GM19324 (cell line): Measurements from ENCODE around the gene TENM4.

Source experiments
- ATAC-seq: cut with Tn5 transposase; IDR thresholded peaks from one replicate; pipeline ENCODE4 v1.9.1; 2021; ENCODE audit warnings: mild to moderate bottlenecking, moderate library complexity; ENCODE audit not compliant: unreplicated experiment, low FRiP score

Gene TENM4

GRCh38 chr11:78784321-78785061 lies 656.3 kb downstream of the TENM4 start:
- no peak for ATAC-seq

- no peak for ATAC-seq
These were observed 657.0 kb downstream of the TENM4 start for GRCh38 chr11:78783846-78784245.

GRCh38 chr11:78783301-78783700 lies 657.5 kb downstream of the TENM4 start:
- ATAC-seq = no peak

- ATAC-seq = no peak
These were observed 658.1 kb downstream of the TENM4 start for GRCh38 chr11:78782725-78783124.

GRCh38 chr11:78780889-78781288 lies 659.9 kb downstream of the TENM4 start:
- no peak for ATAC-seq

GRCh38 chr11:78773492-78773891 lies 667.3 kb downstream of the TENM4 start:
- no peak for ATAC-seq

- no peak for ATAC-seq
These were observed 667.8 kb downstream of the TENM4 start for GRCh38 chr11:78773077-78773476.

- no peak for ATAC-seq
These were observed 668.6 kb downstream of the TENM4 start for GRCh38 chr11:78772186-78772585.

- no peak for ATAC-seq
These were observed 669.9 kb downstream of the TENM4 start for GRCh38 chr11:78770931-78771330.

GRCh38 chr11:78768971-78769370 lies 671.9 kb downstream of the TENM4 start:
- ATAC-seq = no peak

- no peak for ATAC-seq
These were observed 672.5 kb downstream of the TENM4 start for GRCh38 chr11:78768345-78768744.

GRCh38 chr11:78767027-78767932 lies 673.5 kb downstream of the TENM4 start:
- ATAC-seq = no peak

- ATAC-seq = no peak
These were observed 675.9 kb downstream of the TENM4 start for GRCh38 chr11:78764946-78765345.

GRCh38 chr11:78763664-78764063 lies 677.2 kb downstream of the TENM4 start:
- ATAC-seq = no peak

- no peak for ATAC-seq
These were observed 678.7 kb downstream of the TENM4 start for GRCh38 chr11:78762105-78762504.

GRCh38 chr11:78759071-78759470 lies 681.8 kb downstream of the TENM4 start:
- ATAC-seq = no peak

GRCh38 chr11:78753297-78753696 lies 687.5 kb downstream of the TENM4 start:
- no peak for ATAC-seq

GRCh38 chr11:78752494-78752893 lies 688.3 kb downstream of the TENM4 start:
- no peak for ATAC-seq

GRCh38 chr11:78748918-78749690 lies 691.7 kb downstream of the TENM4 start:
- ATAC-seq = no peak

- ATAC-seq = no peak
These were observed 695.9 kb downstream of the TENM4 start for GRCh38 chr11:78744949-78745348.

- ATAC-seq = no peak
These were observed 696.6 kb downstream of the TENM4 start for GRCh38 chr11:78744202-78744601.
